Caco-2 (cell line): ENCODE data around the gene PRKG2. TPM values are rescaled to one million over a fixed set of nuclear protein-coding genes. Genes with fewer than 3 reads are reported as not detected.

Experiments used
- BruUV-seq: library from RNA; stranded (reverse); fragments of 400-500 nt; replicated peaks from 2 replicates; lab custom pipeline; 2021; lab: Mats Ljungman, UMichigan
- CTCF ChIA-PET: fragments of 300-600 bp; sonication (Branson Sonifier 250); formaldehyde crosslinking; loops from one replicate; lab custom pipeline; 2022; ENCODE audit warnings: antibody characterized with exemption; lab: Charles Lee
- POLR2A ChIA-PET: fragments of 300-600 bp; sonication (Branson Sonifier 250); formaldehyde crosslinking; loops from one replicate; lab custom pipeline; 2022; ENCODE audit warnings: antibody characterized with exemption; lab: Charles Lee
- DNase-seq, 2 experiments: peaks; one replicate each; pipeline versions ENCODE4 v3.0.0 to v3.0.0-alpha.2; 2020 to 2022
- H3K27me3 ChIP-seq: replicated peaks from 2 replicates; pipeline ENCODE4 v1.6.0; 2011; ENCODE audit warnings: low read length; ENCODE audit not compliant: control insufficient read depth, insufficient read depth
- H3K36me3 ChIP-seq: 2 replicates; pipeline ENCODE4 v1.5.1; 2011; ENCODE audit warnings: low read length; ENCODE audit not compliant: control insufficient read depth, insufficient read depth
- H3K4me1 ChIP-seq: fragments of 250-450 bp; sonication (Bioruptor Pico); 2 replicates; pipeline ENCODE4 v1.5.1; 2020; ENCODE audit warnings: mild to moderate bottlenecking
- H3K4me3 ChIP-seq: 2 replicates; pipeline ENCODE4 v1.5.1; 2011; ENCODE audit warnings: low read depth, mild to moderate bottlenecking, control low read depth, low read length
- H3K9me3 ChIP-seq: fragments of 250-450 bp; sonication (Bioruptor Pico); 2 replicates; pipeline ENCODE4 v1.5.1; 2020; ENCODE audit warnings: mild to moderate bottlenecking, moderate library complexity
- H3K27ac Mint-ChIP-seq: one replicate; pipeline ENCODE4 v1.8.0; 2022; ENCODE audit warnings: mixed read lengths; ENCODE audit not compliant: unreplicated experiment
- H3K27me3 Mint-ChIP-seq: one replicate; pipeline ENCODE4 v1.8.0; 2022; ENCODE audit warnings: mixed read lengths; ENCODE audit not compliant: insufficient read depth, unreplicated experiment
- H3K36me3 Mint-ChIP-seq: one replicate; pipeline ENCODE4 v1.8.0; 2022; ENCODE audit warnings: mild to moderate bottlenecking, mixed read lengths; ENCODE audit not compliant: insufficient read depth, unreplicated experiment
- H3K4me1 Mint-ChIP-seq: one replicate; pipeline ENCODE4 v1.8.0; 2022; ENCODE audit warnings: low read depth, mixed read lengths; ENCODE audit not compliant: unreplicated experiment
- H3K4me3 Mint-ChIP-seq: one replicate; pipeline ENCODE4 v1.8.0; 2022; ENCODE audit warnings: mild to moderate bottlenecking, moderate library complexity, mixed read lengths; ENCODE audit not compliant: unreplicated experiment
- H3K9me3 Mint-ChIP-seq: one replicate; pipeline ENCODE4 v1.8.0; 2022; ENCODE audit warnings: mixed read lengths; ENCODE audit not compliant: unreplicated experiment
- CTCF ChIP-seq, 2 experiments: fragments of 200-600 bp in 1 of 2; IDR thresholded peaks; 1 replicate in 1 of 2; 2 replicates in 1 of 2; pipeline versions ENCODE4 v1.5.1 to v1.8.0; 2011 to 2022; ENCODE audit warnings: antibody characterized with exemption in 1 of 2, control low read depth in 1 of 2, inconsistent platforms in 1 of 2, low read depth in 1 of 2, low read length in 1 of 2, mild to moderate bottlenecking in 1 of 2, moderate library complexity in 1 of 2; ENCODE audit not compliant: insufficient read depth in 1 of 2, severe bottlenecking in 1 of 2, unreplicated experiment in 1 of 2
- intact Hi-C: fragments of 100-400 bp; cut with micrococcal nuclease; formaldehyde crosslinking; loops from one replicate; pipeline ENCODE4 v1.10.0; 2022; ENCODE audit not compliant: unreplicated experiment
- total RNA-seq: library from RNA; stranded (reverse); gene quantifications from 2 replicates; pipeline ENCODE4 v1.2.3, GENCODE V29; 2022

PRKG2 gene
- total RNA-seq, 1 experiment from 2014 or later, result 5.6 TPM

DNA sequence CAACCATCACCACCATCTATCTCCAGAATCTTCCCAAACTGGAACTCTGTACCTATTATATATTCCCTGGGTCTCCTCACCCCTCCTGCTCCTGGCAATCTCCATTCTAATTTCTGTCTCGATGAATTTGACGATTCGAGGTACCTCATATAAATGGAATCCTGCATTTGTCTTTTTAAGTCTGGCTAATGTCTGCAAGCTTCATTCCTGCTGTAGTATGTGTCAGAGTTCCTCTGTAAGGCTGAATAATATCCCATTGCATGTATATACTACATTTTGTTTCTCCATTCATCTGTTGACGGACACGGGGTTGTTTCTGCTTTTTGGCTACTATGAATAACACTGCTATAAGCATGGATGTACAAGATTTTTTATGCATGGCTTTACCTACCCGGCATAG, 19.5 kb downstream of the PRKG2 start:
- ChIA-PET CTCF (no interaction called here), POLR2A (no interaction called here)
- H3K9me3 ChIP-seq, result no peaks in the 10 kb centered on the region
- Mint-ChIP-seq H3K9me3 (no peaks in the 10 kb centered on the region), H3K27me3 (no peaks in the 10 kb centered on the region), H3K36me3 (no peaks in the 10 kb centered on the region), H3K4me1 (peaks cover 7% of the 10 kb centered on the region), H3K27ac (no peak overlapping the region), H3K4me3 (no peak overlapping the region)
- no peak overlapping the region for H3K4me3 ChIP-seq
- H3K4me1 ChIP-seq, result no peaks in the 10 kb centered on the region
- BruUV-seq, result no TSS peak
- no peaks in the 10 kb centered on the region for H3K27me3 ChIP-seq
- H3K36me3 ChIP-seq, result no peaks in the 10 kb centered on the region
- intact Hi-C loops, result loop anchor here (5.0 to 10.0 kb wide), 2 partner anchors 111 to 157 kb away; no protein-coding TSS in a partner anchor
- no peak for DNase-seq
- no peak for TF ChIP-seq CTCF (IDR thresholded peaks at IDR 0.05; ENCODE audit: insufficient read depth in 1 of 2, low read depth in 1 of 2, low read length in 1 of 2, severe bottlenecking in 1 of 2, unreplicated experiment in 1 of 2)

DNA sequence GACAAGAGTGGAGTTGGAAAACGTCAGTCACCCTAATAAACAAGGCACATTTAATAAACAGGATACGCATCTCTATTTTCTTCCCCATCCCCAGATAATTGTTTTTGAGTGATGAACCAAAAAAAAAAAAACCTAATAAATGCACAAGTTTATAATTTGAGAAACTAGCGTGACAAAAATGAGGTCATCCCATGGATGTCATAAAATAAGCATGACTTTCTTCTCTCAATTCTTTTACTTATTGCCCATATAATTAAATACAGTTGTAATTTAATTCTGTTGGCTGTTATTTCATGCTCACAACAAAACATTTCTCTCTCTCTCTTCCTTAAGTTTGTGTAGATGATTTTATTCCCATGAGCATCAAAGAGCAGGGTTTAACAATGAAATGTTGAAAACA, 20.7 kb downstream of the PRKG2 start:
- no peaks in the 10 kb centered on the region for H3K9me3 Mint-ChIP-seq
- no TSS peak for BruUV-seq
- ChIA-PET POLR2A (no interaction called here), CTCF (no interaction called here)
- Histone ChIP-seq H3K9me3 (no peaks in the 10 kb centered on the region), H3K36me3 (no peaks in the 10 kb centered on the region), H3K4me3 (no peak overlapping the region), H3K27me3 (no peaks in the 10 kb centered on the region), H3K4me1 (no peaks in the 10 kb centered on the region)
- no peak overlapping the region for H3K27ac Mint-ChIP-seq
- DNase-seq, result no peak
- no peaks in the 10 kb centered on the region for H3K36me3 Mint-ChIP-seq
- TF ChIP-seq CTCF (IDR thresholded peaks at IDR 0.05; ENCODE audit: insufficient read depth in 1 of 2, low read depth in 1 of 2, low read length in 1 of 2, severe bottlenecking in 1 of 2, unreplicated experiment in 1 of 2), result no peak
- H3K27me3 Mint-ChIP-seq, result no peaks in the 10 kb centered on the region
- H3K4me3 Mint-ChIP-seq, result no peak overlapping the region
- peaks cover 7% of the 10 kb centered on the region for H3K4me1 Mint-ChIP-seq
- intact Hi-C loops, result loop anchor here (10.0 kb wide), 1 partner anchor 109 kb away; no protein-coding TSS in a partner anchor

- Mint-ChIP-seq H3K36me3 (no peaks in the 10 kb centered on the region), H3K27ac (no peak overlapping the region), H3K9me3 (no peaks in the 10 kb centered on the region), H3K4me1 (no peaks in the 10 kb centered on the region), H3K4me3 (no peak overlapping the region), H3K27me3 (no peaks in the 10 kb centered on the region)
- TF ChIP-seq CTCF (IDR thresholded peaks at IDR 0.05; ENCODE audit: insufficient read depth in 1 of 2, low read depth in 1 of 2, low read length in 1 of 2, severe bottlenecking in 1 of 2, unreplicated experiment in 1 of 2), result no peak
- peaks cover 3% of the 10 kb centered on the region for H3K9me3 ChIP-seq
- H3K27me3 ChIP-seq, result no peaks in the 10 kb centered on the region
- no peaks in the 10 kb centered on the region for H3K4me1 ChIP-seq
- no peak overlapping the region for H3K4me3 ChIP-seq
- intact Hi-C loops, result no loop called here
- POLR2A ChIA-PET, result no interaction called here
- DNase-seq, result no peak
- no TSS peak for BruUV-seq
- CTCF ChIA-PET, result no interaction called here
- H3K36me3 ChIP-seq, result no peaks in the 10 kb centered on the region
Measured at GRCh38 chr4:81180916-81181315, 34.1 kb downstream of the PRKG2 start.
